OCI-LY1 (cell line): ENCODE results near the gene CAPN10.

ENCODE experiments used
- H2AFZ ChIP-seq: fragments of 200-600 bp; sonication (generic), shearing (Covaris generic); 2 replicates; pipeline ENCODE4 v1.6.0; 2014; ENCODE audit warnings: antibody characterized with exemption, mild to moderate bottlenecking, low read length
- H3F3A ChIP-seq: fragments of 200-600 bp; sonication (generic), shearing (Covaris generic); 2 replicates; pipeline ENCODE4 v1.6.0; 2014; ENCODE audit warnings: mild to moderate bottlenecking, antibody characterized with exemption, low read length, moderate library complexity; ENCODE audit not compliant: insufficient read depth
- H3K27ac ChIP-seq: fragments of 200-600 bp; sonication (generic); 2 replicates; pipeline ENCODE4 v1.5.1; 2014; ENCODE audit warnings: low read length, mixed run types, mild to moderate bottlenecking, low read depth; ENCODE audit not compliant: poor library complexity, severe bottlenecking
- H3K27me3 ChIP-seq: fragments of 200-600 bp; sonication (generic); 2 replicates; pipeline ENCODE4 v1.6.0; 2014; ENCODE audit warnings: antibody characterized with exemption, mild to moderate bottlenecking, low read length, moderate library complexity; ENCODE audit not compliant: insufficient read depth
- H3K36me3 ChIP-seq: fragments of 200-600 bp; sonication (generic); 2 replicates; pipeline ENCODE4 v1.6.1; 2014; ENCODE audit warnings: mild to moderate bottlenecking, antibody characterized with exemption, low read length, moderate library complexity, mixed read lengths; ENCODE audit not compliant: insufficient read depth
- H3K4me1 ChIP-seq: fragments of 200-600 bp; sonication (generic); 2 replicates; pipeline ENCODE4 v1.5.1; 2014; ENCODE audit warnings: mild to moderate bottlenecking, low read length, moderate library complexity; ENCODE audit not compliant: insufficient read depth, severe bottlenecking
- H3K4me2 ChIP-seq: fragments of 200-600 bp; sonication (generic), shearing (Covaris generic); 2 replicates; pipeline ENCODE4 v1.6.1; 2014; ENCODE audit warnings: low read length
- H3K4me3 ChIP-seq: fragments of 200-600 bp; sonication (generic); 2 replicates; pipeline ENCODE4 v1.5.1; 2014; ENCODE audit warnings: low read length, low read depth, mild to moderate bottlenecking, mixed read lengths; ENCODE audit not compliant: poor library complexity, severe bottlenecking
- H3K79me2 ChIP-seq: fragments of 200-600 bp; shearing (Covaris generic); 2 replicates; pipeline ENCODE4 v1.6.1; 2016; ENCODE audit warnings: mixed run types, low read length, mixed read lengths; ENCODE audit not compliant: insufficient read depth
- H3K9ac ChIP-seq: fragments of 200-600 bp; sonication (generic), shearing (Covaris generic); 2 replicates; pipeline ENCODE4 v1.6.1; 2014; ENCODE audit warnings: mild to moderate bottlenecking, low read length, mixed read lengths
- H3K9me2 ChIP-seq: fragments of 200-600 bp; sonication (generic), shearing (Covaris generic); 2 replicates; pipeline ENCODE4 v1.6.1; 2014; ENCODE audit warnings: low read depth, mild to moderate bottlenecking, low read length, mixed read lengths
- H3K9me3 ChIP-seq: fragments of 200-600 bp; shearing (Covaris generic); 2 replicates; pipeline ENCODE4 v1.6.1; 2014; ENCODE audit warnings: low read length, mixed read lengths
- H4K20me1 ChIP-seq: fragments of 200-600 bp; sonication (generic), shearing (Covaris generic); 2 replicates; pipeline ENCODE4 v1.6.0; 2016; ENCODE audit warnings: mild to moderate bottlenecking, low read length; ENCODE audit not compliant: insufficient read depth
- EZH2 ChIP-seq: fragments of 200-600 bp; sonication (generic), shearing (Covaris generic); IDR thresholded peaks from 2 replicates; pipeline ENCODE4 v1.8.0; 2017; ENCODE audit warnings: borderline replicate concordance, mixed run types, mild to moderate bottlenecking, antibody characterized with exemption, low read length, moderate library complexity, mixed read lengths
- TF ChIP-seq, protein P1 (sequence below): fragments of 200-600 bp; sonication (generic), shearing (Covaris generic); IDR thresholded peaks from 2 replicates; pipeline ENCODE4 v1.5.1; 2017; ENCODE audit warnings: mild to moderate bottlenecking, antibody characterized with exemption, low read length, moderate library complexity, mixed read lengths

CAPN10 gene

DNA sequence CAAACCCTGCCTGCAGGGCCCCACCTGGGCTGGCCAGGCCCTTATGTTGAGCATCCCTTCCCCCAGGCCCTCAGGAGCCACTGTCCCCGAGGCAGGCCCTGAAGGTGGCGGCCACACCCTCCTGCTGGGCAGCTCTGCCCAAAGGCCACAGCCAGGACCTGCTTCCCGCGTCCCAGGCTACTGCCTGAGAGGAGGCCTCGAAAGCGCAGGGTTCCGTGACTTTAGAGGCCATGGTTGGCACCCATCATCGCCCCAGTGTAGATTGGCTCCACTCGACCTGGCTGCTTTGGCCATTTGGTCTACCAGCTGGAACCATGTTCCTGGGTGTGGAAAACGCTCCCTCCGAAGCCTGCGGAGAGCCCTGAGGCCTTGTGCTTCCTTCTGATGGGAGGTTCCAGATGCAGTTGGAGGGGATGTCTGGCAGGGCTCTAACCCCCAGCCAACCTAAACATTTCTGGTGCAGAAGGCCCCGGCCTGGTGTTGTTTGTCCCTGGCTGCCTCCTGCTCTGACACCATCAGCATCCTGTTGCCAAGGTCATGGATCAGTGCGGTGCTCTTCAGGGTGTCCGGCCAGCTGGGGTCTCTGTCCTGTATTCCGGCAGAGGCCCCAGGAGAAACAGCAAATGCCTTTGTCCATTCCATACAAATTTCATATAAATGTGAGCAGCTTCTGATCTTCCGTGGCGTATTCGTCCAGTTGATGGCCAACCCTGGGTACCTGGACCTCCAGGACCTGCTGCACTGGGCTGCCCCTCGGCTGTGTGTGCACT is 14.7 kb downstream of the CAPN10 start:
- no peaks in the 10 kb centered on the region for H3F3A ChIP-seq
- H3K9ac ChIP-seq = no peak overlapping the region
- no peaks in the 10 kb centered on the region for H3K9me3 ChIP-seq
- no peak overlapping the region for H3K4me3 ChIP-seq
- no peaks in the 10 kb centered on the region for H4K20me1 ChIP-seq
- H2AFZ ChIP-seq = no peak overlapping the region
- no peaks in the 10 kb centered on the region for H3K4me1 ChIP-seq
- no peak overlapping the region for H3K27ac ChIP-seq
- no peak for TF ChIP-seq EZH2
- TF ChIP-seq, protein P1, sequence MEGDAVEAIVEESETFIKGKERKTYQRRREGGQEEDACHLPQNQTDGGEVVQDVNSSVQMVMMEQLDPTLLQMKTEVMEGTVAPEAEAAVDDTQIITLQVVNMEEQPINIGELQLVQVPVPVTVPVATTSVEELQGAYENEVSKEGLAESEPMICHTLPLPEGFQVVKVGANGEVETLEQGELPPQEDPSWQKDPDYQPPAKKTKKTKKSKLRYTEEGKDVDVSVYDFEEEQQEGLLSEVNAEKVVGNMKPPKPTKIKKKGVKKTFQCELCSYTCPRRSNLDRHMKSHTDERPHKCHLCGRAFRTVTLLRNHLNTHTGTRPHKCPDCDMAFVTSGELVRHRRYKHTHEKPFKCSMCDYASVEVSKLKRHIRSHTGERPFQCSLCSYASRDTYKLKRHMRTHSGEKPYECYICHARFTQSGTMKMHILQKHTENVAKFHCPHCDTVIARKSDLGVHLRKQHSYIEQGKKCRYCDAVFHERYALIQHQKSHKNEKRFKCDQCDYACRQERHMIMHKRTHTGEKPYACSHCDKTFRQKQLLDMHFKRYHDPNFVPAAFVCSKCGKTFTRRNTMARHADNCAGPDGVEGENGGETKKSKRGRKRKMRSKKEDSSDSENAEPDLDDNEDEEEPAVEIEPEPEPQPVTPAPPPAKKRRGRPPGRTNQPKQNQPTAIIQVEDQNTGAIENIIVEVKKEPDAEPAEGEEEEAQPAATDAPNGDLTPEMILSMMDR = no peak
- H3K36me3 ChIP-seq = peaks cover 9% of the 10 kb centered on the region; the same call in 1 of the 2 replicates
- H3K4me2 ChIP-seq = no peak overlapping the region
- no peaks in the 10 kb centered on the region for H3K79me2 ChIP-seq
- no peaks in the 10 kb centered on the region for H3K9me2 ChIP-seq
- H3K27me3 ChIP-seq = no peaks in the 10 kb centered on the region

DNA sequence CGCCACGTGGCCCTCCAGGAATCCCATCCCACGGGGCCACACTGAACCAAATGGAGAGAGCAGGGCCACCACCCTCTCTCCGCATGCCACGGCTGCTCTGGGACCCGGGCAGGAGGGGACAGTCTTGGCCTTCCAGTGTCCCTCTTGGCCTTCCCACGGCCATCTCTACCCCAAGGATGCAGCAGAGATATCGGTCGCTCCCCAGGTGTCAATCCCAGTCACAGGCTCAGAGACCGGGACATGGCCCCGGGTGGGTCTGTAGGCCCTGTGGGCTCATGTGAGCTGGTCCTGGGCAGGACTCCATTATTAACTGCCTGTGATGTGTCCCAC is 15.3 kb downstream of the CAPN10 start:
- no peaks in the 10 kb centered on the region for H3F3A ChIP-seq
- no peak for TF ChIP-seq EZH2
- TF ChIP-seq, protein P1 = no peak
- H3K9me3 ChIP-seq = no peaks in the 10 kb centered on the region
- H3K79me2 ChIP-seq = no peaks in the 10 kb centered on the region
- H4K20me1 ChIP-seq = no peaks in the 10 kb centered on the region
- no peak overlapping the region for H3K4me2 ChIP-seq
- H2AFZ ChIP-seq = no peak overlapping the region
- H3K4me3 ChIP-seq = no peak overlapping the region
- H3K9me2 ChIP-seq = no peaks in the 10 kb centered on the region
- H3K27me3 ChIP-seq = no peaks in the 10 kb centered on the region
- H3K9ac ChIP-seq = no peak overlapping the region
- no peaks in the 10 kb centered on the region for H3K4me1 ChIP-seq
- H3K27ac ChIP-seq = no peak overlapping the region
- H3K36me3 ChIP-seq = peaks cover 9% of the 10 kb centered on the region; the same call in 1 of the 2 replicates

DNA sequence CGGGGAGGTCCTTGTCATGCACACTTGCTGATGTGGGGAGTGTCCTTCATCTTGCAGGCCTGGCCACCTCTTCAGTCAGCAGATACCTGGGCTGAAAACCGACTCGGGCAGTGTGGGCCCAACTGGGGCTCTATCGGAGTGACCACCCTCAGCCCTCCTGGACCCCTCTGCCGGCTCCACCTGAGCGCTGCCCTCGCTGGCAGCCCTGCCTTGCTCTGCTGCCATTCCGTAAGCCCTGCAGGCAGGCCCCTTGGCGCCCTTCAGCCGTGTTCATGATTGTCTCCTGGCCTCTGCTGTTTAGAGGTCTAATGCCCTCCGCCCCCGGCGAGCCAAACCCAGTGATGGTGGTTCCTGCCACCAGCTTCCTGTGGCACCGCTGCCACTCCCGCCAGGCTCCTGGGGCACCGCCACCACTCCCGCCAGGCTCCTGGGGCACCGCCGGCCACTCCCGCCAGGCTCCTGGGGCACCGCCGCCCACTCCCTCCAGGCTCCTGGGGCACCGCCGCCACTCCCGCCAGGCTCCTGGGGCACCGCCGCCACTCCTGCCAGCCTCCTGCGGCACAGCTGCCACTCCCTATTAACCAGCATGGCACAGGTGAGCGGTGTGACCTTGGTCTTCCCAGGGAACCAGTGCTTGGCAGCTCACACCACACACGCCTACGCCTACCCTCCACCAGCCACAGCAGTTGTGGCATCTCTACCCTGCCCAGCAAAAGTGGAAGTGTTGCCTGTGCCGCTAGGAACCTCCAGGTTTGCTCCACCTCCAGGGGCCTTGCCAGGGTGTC is 15.9 kb downstream of the CAPN10 start:
- Histone ChIP-seq H3K9ac (no peak overlapping the region), H3K27me3 (no peaks in the 10 kb centered on the region), H3K9me2 (no peaks in the 10 kb centered on the region), H3K27ac (no peak overlapping the region), H4K20me1 (no peaks in the 10 kb centered on the region), H3K4me2 (no peak overlapping the region), H3K79me2 (no peaks in the 10 kb centered on the region), H3K36me3 (peaks cover 9% of the 10 kb centered on the region; the same call in 1 of the 2 replicates), H2AFZ (no peak overlapping the region), H3K4me3 (no peak overlapping the region), H3K9me3 (no peaks in the 10 kb centered on the region), H3K4me1 (no peaks in the 10 kb centered on the region), H3F3A (no peaks in the 10 kb centered on the region)
- TF ChIP-seq, protein P1 = no peak
- no peak for TF ChIP-seq EZH2
